K562 (cell line): ENCODE measurements around the gene PLPPR2. TPM values are rescaled to one million over a fixed set of nuclear protein-coding genes. Genes with fewer than 3 reads are reported as not detected.

Experiments used
- ATAC-seq: fragments of 200-7000 bp; cut with Tn5 transposase; 3 replicates; pipeline ENCODE4 v1.9.1; 2020; ENCODE audit warnings: moderate library complexity
- BruUV-seq: library from RNA; stranded (reverse); fragments of 400-500 nt; replicated peaks from 2 replicates; lab custom pipeline; 2021; lab: Mats Ljungman, UMichigan
- CTCF ChIA-PET: fragments of 300-600 bp; formaldehyde crosslinking; extraction: SDS; loops from one replicate; lab custom pipeline; 2021; ENCODE audit warnings: low intra/inter-chr PET ratio; lab: Yijun Ruan, JAX
- POLR2A ChIA-PET: fragments of 300-600, 350-650 bp; sonication (Branson Sonifier 250); formaldehyde crosslinking; extraction: SDS; loops from one replicate; lab custom pipeline; 2021; ENCODE audit warnings: antibody characterized with exemption, inconsistent platforms; lab: Yijun Ruan, JAX
- DNase-seq, 4 experiments: peaks; one replicate each; pipeline versions ENCODE4 v3.0.0 to v3.0.0-alpha.2; 2011 to 2018; ENCODE audit warnings: low spot score in 3 of 4, mixed read lengths in 3 of 4; ENCODE audit errors: extremely low read depth in 1 of 4
- FAIRE-seq: peaks from 2 replicates; lab custom pipeline; 2011; peaks lifted over from hg19 to GRCh38; lab: Jason Lieb, UNC
- H2AFZ ChIP-seq: 2 replicates; pipeline ENCODE4 v1.6.0; 2011; ENCODE audit warnings: low read depth, low read length, control low read depth, inconsistent platforms
- H3K27ac ChIP-seq: fragments of 200-600 bp; 3 replicates; pipeline ENCODE4 v1.8.0; 2011; ENCODE audit warnings: low read depth, mild to moderate bottlenecking, control low read depth, inconsistent platforms, low read length, moderate library complexity, mixed read lengths; ENCODE audit errors: extremely low read depth
- H3K27me3 ChIP-seq, 2 experiments: fragments of 300-600 bp in 1 of 2; 2 replicates in 1 of 2; 3 replicates in 1 of 2; pipeline versions ENCODE4 v1.6.0 to v1.8.0; 2011; ENCODE audit warnings: inconsistent platforms in 2 of 2, low read length in 2 of 2, mild to moderate bottlenecking in 1 of 2, mixed read lengths in 1 of 2, moderate library complexity in 1 of 2; ENCODE audit not compliant: control insufficient read depth in 2 of 2, insufficient read depth in 2 of 2
- H3K36me3 ChIP-seq: fragments of 300-600 bp; 3 replicates; pipeline ENCODE4 v1.8.0; 2011; ENCODE audit warnings: mild to moderate bottlenecking, low read length, inconsistent platforms; ENCODE audit not compliant: control insufficient read depth, insufficient read depth
- H3K4me1 ChIP-seq, 2 experiments: fragments of 200-600 bp in 1 of 2; replicated peaks in 1 of 2; 2 replicates in 1 of 2; 3 replicates in 1 of 2; pipeline versions ENCODE4 v1.5.1 to v1.8.0; 2011; ENCODE audit warnings: inconsistent platforms in 2 of 2, low read length in 2 of 2, mild to moderate bottlenecking in 1 of 2, mixed read lengths in 1 of 2, moderate library complexity in 1 of 2; ENCODE audit not compliant: control insufficient read depth in 2 of 2, insufficient read depth in 2 of 2
- H3K4me2 ChIP-seq: 2 replicates; pipeline ENCODE4 v1.6.1; 2011; ENCODE audit warnings: low read length, control low read depth, inconsistent platforms, mixed read lengths; ENCODE audit not compliant: insufficient read depth
- H3K4me3 ChIP-seq: fragments of 200-600 bp; sonication (generic), shearing (Covaris generic); 2 replicates; pipeline ENCODE4 v1.5.1; 2016; ENCODE audit warnings: control low read depth, inconsistent platforms
- H3K79me2 ChIP-seq: fragments of 200-600 bp; 3 replicates; pipeline ENCODE4 v1.8.0; 2011; ENCODE audit warnings: low read length, inconsistent platforms; ENCODE audit not compliant: control insufficient read depth, insufficient read depth
- H3K9ac ChIP-seq, 2 experiments: 2 replicates each; pipeline versions ENCODE4 v1.6.0 to v1.6.1; 2011; ENCODE audit warnings: low read depth in 2 of 2, low read length in 2 of 2, control low read depth in 1 of 2, inconsistent platforms in 1 of 2, mild to moderate bottlenecking in 1 of 2, mixed read lengths in 1 of 2; ENCODE audit not compliant: insufficient read depth in 1 of 2
- H3K9me1 ChIP-seq: one replicate; pipeline ENCODE4 v1.6.0; 2011; ENCODE audit warnings: inconsistent platforms, mild to moderate bottlenecking, low read length, moderate library complexity; ENCODE audit not compliant: control insufficient read depth, insufficient read depth
- H3K9me3 ChIP-seq: replicated peaks from 2 replicates; pipeline ENCODE4 v1.5.1; 2011; ENCODE audit warnings: low read depth, low read length, inconsistent platforms; ENCODE audit not compliant: control insufficient read depth, insufficient read depth
- H4K20me1 ChIP-seq: replicated peaks from 2 replicates; pipeline ENCODE4 v1.6.1; 2011; ENCODE audit warnings: low read length, inconsistent platforms, mixed read lengths; ENCODE audit not compliant: control insufficient read depth, insufficient read depth
- AFF1 ChIP-seq, 2 experiments: fragments of 450-650 bp; IDR thresholded peaks; 2 replicates each; pipeline ENCODE4 v1.6.1; 2018; ENCODE audit warnings: mild to moderate bottlenecking in 2 of 2, low read depth in 1 of 2; ENCODE audit not compliant: partially characterized antibody in 2 of 2
- CBFA2T2 ChIP-seq: fragments of 450-650 bp; conservative IDR thresholded peaks from 2 replicates; pipeline ENCODE4 v1.6.1; 2017; ENCODE audit warnings: mild to moderate bottlenecking
- HMG20A ChIP-seq: fragments of 450-650 bp; formaldehyde crosslinking; conservative IDR thresholded peaks from 2 replicates; pipeline ENCODE4 v1.4.0; 2020; ENCODE audit warnings: mild to moderate bottlenecking, mixed read lengths
- RAD51 ChIP-seq: fragments of 450-650 bp; IDR thresholded peaks from 2 replicates; pipeline ENCODE4 v1.7.1; 2016; ENCODE audit warnings: low read depth, mild to moderate bottlenecking, borderline replicate concordance
- REST ChIP-seq, 2 experiments: fragments of 450-650 bp; formaldehyde crosslinking in 1 of 2; IDR thresholded peaks; 2 replicates each; pipeline versions ENCODE4 v1.4.0 to v1.6.1; 2014 to 2020; ENCODE audit warnings: mild to moderate bottlenecking in 2 of 2, borderline replicate concordance in 1 of 2, low read depth in 1 of 2
- ZNF639 ChIP-seq, 2 experiments: fragments of 200-800 bp in 1 of 2; sonication (Bioruptor generic) in 1 of 2; sonication (generic) in 1 of 2; formaldehyde crosslinking in 1 of 2; IDR thresholded peaks in 1 of 2; conservative IDR thresholded peaks in 1 of 2; 2 replicates each; pipeline versions ENCODE4 v1.5.0 to v1.6.1; 2016 to 2020; ENCODE audit warnings: missing compliant biosample characterization in 1 of 2, missing genetic modification characterization in 1 of 2, missing genetic modification reagents in 1 of 2
- in situ Hi-C: fragments of 300-500 bp; cut with MboI; formaldehyde crosslinking; loops from 4 replicates; pipeline ENCODE4 v1.15.0; 2018; ENCODE audit warnings: inconsistent platforms, mixed read lengths
- intact Hi-C: fragments of 100-400 bp; cut with micrococcal nuclease; formaldehyde crosslinking; loops from 2 replicates; pipeline ENCODE4 v1.14.2; 2022
- polyA plus RNA-seq, 8 experiments: library from polyadenylated mRNA; depleted of rRNA in 4 of 8; stranded (reverse) in 5 of 8; unstranded in 3 of 8; fragments of >200 nt; fragmentation: Nextera tagmentation in 2 of 8; fragmentation: Illumina TruSeq in 1 of 8; extraction: Ambion mirVana in 2 of 8; extraction: Trizol in 1 of 8; gene quantifications; 2 replicates each; pipeline versions ENCODE4 v1.2.1 to v1.2.3, GENCODE V29; 2011 to 2014; ENCODE audit warnings: inconsistent platforms in 1 of 8, missing spikeins in 1 of 8
- total RNA-seq, 7 experiments: library from RNA; depleted of rRNA in 6 of 7; stranded (reverse); fragments of >200 nt in 6 of 7; fragmentation: Illumina TruSeq in 2 of 7; extraction: Trizol in 2 of 7; gene quantifications; 2 replicates each; pipeline versions ENCODE4 v1.2.1 to v1.2.3, GENCODE V29; 2011 to 2021; ENCODE audit warnings: low replicate concordance in 1 of 7

The PLPPR2 gene
- total and polyA plus RNA-seq, 9 of the 15 experiments (the other 6 are each of a cell fraction or from before 2014, with no cell fraction given), result 0.49 to 15.9 (median 3.4) TPM

DNA sequence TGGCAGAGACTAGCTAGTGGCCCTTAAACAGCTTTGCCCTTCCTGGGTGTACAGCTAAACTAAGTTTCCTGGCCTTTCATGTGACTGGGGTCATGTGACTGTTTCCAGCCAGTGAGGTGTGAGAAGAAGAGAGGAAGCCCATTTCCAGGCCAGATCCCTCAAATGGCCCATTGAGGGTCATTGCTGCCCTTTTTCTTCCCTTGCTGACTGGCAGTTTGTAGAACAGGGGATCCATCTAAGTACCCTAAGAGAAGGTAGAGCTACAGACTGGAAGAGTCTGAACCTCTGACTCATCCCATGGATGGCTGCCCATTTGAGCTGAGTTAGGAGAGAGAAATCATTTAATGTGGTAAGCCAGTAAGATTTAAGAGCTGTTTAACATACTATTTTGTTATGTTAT is 22.0 kb downstream of the PLPPR2 start:
- peaks cover 44% of the 10 kb centered on the region for H3K36me3 ChIP-seq
- H3K4me2 ChIP-seq, result peak overlapping the region; percentile 12; the same call in 1 of the 2 replicates
- no peaks in the 10 kb centered on the region for H3K27me3 ChIP-seq
- H3K9me1 ChIP-seq, result peaks cover 3% of the 10 kb centered on the region
- H3K4me1 ChIP-seq, result peaks cover 22 to 48% of the 10 kb centered on the region in 2 experiments
- peak overlapping the region; percentile 65 for H3K27ac ChIP-seq
- H3K9me3 ChIP-seq, result no peaks in the 10 kb centered on the region
- peaks cover 11% of the 10 kb centered on the region for H4K20me1 ChIP-seq
- POLR2A ChIA-PET, result interaction anchor here (0.6 to 1.9 kb wide), 5 partner anchors 51 to 1776 kb away, joined by 3 to 6 read pairs (median 3); partner anchors contain the start of genes ODAD3 and PRKCSH
- CTCF ChIA-PET, result interaction anchor here (0.7 kb wide), 1 partner anchor 67 kb away, joined by 3 read pairs; no protein-coding TSS in a partner anchor
- FAIRE-seq (peak; percentile 68), DNase-seq (peak; percentile 43 to 57 (median 48)), ATAC-seq (no peak)
- in situ Hi-C loops (loop anchor here (5.0 kb wide), 1 partner anchor 80 kb away; the partner anchor contains the start of gene TSPAN16), intact Hi-C loops (no loop called here)
- H3K9ac ChIP-seq, result peak overlapping the region in 1 of 2 experiments; percentile 22; a peak in 1 of 4 replicates
- peak overlapping the region; percentile 68 for H2AFZ ChIP-seq
- no peak overlapping the region for H3K4me3 ChIP-seq
- peaks cover 24% of the 10 kb centered on the region; the same call in 2 of the 3 replicates for H3K79me2 ChIP-seq
- BruUV-seq, result no TSS peak
- TF ChIP-seq RAD51 (peak; percentile 96), CBFA2T2 (peak; percentile 84), AFF1 (IDR thresholded peaks at IDR 0.05; ENCODE audit: low read depth in 1 of 2, partially characterized antibody in 2 of 2) (no peak), REST (IDR thresholded peaks at IDR 0.05; ENCODE audit: borderline replicate concordance) (peak; percentile 45; the same call in 1 of the 2 replicates), REST (CRISPR knock-in tag; IDR thresholded peaks at IDR 0.05; ENCODE audit: low read depth) (0 out of 2 replicates have a peak, but pooled peaks have one; percentile 51), ZNF639 (CRISPR knock-in tag; conservative IDR thresholded peaks at IDR 0.05 in 1 of 2, IDR thresholded peaks at IDR 0.05 in 1 of 2) (0 out of 4 replicates have a peak, but pooled peaks of 1 of the 2 experiments have one; percentile 39), HMG20A (CRISPR knock-in tag) (no peak)
